NOMO-1 (cell line): Measurements from ENCODE around the gene DGLUCY.
"Not testable (repeated sequence)": the region's sequence is repeated elsewhere in the genome, so short reads cannot be mapped to it uniquely, and the experiment has no call there.

ENCODE experiments used
- DNase-seq, 2 experiments: peaks; one replicate each; lab custom pipeline; 2025; ENCODE audit not compliant: unreplicated experiment in 2 of 2; lab: John Stamatoyannopoulos, UW

Gene DGLUCY

DNA sequence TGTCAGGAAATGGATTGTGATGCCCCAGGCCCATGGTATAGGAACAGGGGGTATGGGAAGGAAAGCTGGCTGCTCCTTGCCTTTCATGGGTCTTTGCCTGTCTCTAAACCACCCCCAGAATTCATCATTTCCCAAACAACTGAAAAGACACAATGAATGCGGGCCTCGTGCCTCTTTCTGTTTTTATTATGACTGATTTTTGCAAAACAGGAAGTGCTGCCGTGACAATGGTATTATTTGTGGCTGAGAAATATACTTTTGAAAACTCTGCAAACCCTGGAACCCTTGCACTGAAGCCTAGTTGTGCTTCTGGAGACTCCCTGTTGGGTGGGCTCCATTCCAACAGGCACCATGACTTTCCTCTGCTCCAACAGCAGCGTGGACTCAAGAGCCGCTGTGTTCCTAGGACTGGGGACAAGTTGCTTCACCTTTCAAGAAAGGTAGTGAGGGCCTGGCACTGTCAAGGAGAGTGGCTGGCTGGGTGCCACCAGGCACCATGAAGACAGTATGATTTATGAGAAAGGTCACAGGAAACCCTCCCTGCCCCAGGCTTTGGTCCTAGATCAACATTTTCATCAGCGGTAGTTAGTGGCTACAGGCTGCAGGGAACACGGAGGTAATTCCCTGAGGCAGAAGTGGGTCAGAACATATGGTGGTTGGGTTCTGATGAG is 4.8 kb upstream of the DGLUCY start:
- peak; percentile 24 to 55 for DNase-seq

DNA sequence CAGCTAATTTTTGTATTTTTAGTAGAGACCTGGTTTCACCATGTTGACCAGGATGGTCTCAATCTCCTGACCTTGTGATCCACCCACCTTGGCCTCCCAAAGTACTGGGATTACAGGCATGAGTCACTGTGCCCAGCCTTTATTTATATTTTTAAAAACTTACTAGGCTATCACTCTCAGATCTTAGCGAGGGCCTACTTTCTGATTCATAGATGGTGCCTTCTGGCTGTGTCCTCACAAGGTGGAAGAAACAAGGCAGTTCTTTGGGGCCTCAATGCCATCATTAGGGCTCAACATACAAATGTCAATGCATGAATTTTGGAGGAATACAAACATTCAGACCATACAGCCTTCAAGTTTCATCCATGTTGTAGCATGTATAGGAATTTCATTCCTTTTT is 2.4 kb upstream of the DGLUCY start:
- DNase-seq = no peak

DNA sequence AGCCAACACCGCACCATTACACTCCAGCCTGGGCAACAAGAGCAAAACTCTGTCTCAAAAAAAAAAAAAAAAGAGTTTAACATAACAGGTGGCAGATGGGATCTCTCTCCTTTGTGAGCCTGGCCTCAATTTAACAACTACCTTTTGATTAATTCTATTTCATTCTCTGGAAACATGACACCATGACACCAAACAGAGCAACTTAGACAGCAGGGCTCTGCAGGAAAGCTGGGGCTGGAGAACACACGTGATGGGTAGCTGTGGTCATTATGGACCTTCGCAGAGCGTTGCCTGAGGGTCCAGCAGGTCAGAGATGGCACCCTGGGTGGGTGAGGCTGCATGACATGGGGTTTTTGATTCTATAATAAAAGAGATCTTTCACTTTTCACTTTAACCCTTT is 1.7 kb upstream of the DGLUCY start:
- no peak for DNase-seq

DNA sequence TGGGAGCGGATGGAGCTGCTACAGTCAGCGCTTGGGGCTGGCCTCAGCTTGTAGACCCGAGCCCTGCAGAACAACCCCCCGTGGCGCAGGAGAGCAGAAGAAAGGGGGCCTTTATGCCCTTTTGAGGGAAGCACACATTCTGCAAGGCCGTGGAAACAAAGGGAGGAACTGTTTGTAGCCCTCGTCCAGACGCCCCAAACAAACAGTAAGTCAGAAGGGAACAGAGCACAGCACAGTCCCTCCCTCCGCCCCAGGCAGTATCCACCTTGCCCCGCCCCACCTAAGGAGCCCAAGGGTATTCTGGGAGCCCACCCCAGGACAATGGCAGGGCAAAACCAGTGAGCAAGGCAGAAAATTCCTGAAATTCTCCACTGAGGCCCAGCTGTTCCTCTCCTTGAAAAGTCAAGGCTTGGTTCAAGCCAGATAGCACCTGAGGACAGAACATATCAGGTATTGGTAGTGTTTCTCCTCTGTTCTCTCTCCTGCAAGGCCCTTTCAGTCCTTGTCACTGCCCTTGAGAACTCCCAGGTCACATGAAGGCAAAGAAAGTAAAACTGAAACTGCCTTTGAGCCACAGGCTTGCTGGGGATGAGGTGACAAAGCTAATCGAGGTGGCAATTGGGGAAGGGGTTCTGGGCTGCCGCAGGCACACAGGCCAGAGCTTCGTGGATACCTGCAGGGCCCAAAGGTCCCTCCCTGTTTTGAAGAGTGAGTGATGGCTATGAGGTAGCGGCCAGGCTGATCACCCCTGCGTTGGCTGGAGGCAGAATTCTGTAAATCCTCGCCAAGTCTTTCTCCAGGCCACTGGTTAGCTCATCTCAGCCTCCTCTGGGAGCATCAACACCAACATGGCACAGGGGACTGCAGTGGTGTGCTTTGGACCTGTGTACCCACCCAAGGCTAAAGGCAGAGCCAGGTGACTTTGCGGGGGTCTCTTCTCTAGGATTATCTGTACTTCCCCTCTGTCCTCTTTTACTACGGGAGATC is 499 bp downstream of the DGLUCY start:
- DNase-seq = peak; percentile 76 to 84

DNA sequence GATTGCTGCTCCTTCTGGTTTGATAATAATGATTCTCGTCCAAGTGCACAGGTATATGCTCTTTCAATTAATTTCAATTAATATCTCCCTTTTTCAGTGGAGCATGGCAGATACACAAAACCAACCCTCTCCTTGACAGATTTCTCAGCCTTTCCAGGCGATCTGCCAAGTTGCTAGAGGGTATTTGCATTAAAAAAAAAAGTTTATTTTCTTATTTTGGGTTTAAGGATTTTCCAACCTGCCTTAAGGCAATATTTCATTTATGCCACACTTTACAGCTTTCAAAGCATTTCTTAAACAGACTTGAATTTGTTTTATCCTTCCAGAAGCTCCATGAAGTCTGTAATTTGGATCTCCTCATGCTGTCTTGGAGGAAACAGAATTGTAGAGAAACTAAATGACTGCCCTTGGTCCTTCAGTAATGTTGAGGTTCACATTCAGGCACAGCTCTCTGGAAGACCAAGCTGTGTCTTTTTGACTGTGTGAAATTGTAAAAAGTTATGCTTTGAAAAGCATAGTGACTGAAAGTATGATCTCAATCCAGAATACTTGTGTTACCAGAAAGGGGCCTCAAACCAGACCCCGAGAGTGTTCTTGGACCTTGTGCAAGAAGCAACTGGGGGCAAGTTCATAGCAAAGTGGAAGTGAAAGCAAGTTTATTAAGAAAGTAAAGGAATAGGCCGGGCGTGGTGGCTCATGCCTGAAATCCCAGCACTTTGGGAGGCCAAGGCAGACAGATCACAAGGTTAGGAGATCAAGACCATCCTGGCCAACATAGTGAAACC is 2.3 kb downstream of the DGLUCY start:
- peak; percentile 50 to 65 for DNase-seq

DNA sequence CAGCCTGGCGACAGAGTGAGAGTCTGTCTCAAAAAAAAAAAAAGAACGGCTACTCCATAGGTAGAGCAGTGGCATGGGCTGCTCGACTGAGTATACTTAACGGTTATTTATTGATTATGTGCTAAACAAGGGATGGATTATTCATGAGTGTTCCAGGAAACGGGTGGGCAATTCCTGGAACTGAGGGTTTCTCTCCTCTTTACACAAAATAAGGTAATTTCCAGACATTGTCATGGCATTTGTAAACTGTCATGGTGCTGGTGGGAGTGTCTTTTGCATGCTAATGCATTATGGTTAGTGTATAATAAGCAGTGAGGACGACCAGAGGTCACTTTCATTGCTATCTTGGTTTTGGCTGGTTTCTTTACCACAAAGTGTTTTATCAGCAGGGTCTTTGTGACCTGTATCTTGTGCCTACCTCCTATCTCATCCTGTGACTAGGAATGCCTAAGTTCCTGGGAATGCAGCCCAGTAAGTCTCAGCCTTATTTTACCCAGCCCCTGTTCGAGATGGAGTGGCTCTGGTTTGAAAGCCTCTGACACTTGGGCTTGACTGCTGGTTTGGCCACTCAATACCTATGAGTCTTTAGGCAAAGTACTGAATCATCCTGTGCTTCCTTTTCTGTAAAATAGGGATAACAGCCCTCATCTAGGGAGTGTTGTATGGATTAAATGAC is 3.2 kb downstream of the DGLUCY start:
- DNase-seq = no peak

DNA sequence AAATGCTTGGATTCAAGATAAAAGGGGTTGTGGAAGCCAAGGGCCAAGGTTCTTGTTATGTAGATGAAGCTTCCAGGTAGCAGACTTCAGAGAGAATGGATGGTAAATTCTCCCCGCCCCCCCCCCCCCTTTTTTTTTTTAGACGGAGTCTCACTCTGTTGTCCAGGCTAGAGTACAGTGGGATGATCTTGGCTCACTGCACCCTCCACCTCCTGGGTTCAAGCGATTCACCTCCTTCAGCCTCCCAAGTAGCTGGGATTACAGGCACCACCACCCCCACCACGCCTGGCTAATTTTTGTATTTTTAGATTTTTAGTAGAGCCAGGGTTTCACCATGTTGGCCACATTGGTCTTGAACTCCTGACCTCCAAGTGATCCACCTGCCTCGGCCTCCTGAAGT is 4.1 kb downstream of the DGLUCY start:
- DNase-seq = no peak

DNA sequence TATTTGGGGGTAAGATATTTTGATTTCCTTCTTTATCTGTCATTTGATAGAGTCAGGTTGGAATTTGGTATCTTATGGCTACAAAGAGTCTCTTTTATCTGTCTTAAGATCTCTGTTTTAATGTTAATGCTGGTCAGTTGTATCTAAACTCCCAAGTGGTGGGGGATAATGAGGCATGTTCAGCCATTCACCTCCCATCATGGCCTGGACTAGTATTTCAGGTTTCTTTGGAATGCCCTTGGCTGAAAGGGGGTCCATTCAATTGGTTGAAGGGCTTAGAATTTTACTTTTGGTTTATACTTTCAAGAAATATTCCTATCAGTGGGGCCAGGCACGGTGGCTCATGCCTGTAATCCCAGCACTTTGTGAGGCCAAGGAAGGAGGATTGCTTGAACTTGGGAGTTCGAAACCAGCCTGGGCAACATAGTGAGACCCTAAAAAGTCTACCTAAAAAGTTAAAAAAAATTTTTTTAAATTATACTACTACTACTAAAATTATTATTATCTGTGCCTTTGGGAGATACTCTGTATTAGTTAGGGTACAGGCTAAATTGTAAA is 4.7 kb downstream of the DGLUCY start:
- no peak for DNase-seq

DNA sequence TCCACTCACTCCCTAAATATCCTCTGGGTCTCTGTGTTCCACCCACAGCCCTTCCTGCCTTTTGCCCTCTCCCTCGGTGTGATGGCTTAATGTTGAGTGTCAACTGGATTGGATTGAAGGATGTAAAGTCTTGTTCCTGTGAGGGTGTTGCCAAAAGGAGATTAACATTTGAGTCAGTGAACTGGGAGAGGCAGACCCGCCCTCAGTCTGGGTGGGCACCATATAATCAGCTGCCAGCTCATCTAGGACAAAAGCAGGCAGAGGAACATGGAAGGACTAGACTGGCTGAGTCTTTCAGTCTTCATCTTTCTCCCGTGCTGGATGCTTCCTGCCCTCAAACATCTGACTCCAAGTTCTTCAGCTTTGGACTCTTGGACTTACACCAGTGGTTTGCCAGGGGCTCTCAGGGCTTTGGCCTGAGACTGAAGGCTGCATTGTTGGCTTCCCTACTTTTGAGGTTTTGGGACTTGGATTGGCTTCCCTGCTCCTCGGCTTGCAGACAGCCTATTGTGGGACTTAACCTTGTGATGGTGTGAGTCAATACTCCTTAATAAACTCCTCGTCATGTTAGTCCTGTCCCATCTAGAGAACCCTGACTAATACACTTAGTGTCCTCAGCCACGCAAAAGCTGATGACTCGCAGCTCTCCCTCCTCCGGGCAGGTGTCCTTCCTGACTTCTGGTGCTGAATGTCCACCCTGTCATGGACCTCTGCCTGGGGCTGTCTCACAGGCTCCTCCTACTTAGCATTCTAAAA is 5.9 kb downstream of the DGLUCY start:
- DNase-seq = no peak

DNA sequence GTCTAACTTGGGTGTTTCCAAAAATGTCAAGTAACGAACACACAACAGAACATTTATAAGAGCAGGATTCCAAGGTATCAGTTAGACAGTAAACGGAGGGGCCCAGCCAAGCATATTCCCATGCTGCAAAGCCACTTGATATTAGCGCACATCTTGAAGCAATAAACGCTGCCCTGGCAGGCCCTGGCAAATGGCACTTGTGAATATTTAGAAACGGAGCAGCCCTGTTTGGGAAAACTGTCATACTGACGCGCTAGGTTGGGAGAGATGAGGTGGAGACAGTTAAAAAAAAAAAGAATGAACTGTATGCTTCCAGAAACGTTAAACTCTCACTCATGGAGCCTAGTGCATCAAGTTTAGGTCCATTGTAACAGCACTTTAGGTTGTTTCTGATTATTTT is 9.3 kb downstream of the DGLUCY start:
- no peak for DNase-seq

DNA sequence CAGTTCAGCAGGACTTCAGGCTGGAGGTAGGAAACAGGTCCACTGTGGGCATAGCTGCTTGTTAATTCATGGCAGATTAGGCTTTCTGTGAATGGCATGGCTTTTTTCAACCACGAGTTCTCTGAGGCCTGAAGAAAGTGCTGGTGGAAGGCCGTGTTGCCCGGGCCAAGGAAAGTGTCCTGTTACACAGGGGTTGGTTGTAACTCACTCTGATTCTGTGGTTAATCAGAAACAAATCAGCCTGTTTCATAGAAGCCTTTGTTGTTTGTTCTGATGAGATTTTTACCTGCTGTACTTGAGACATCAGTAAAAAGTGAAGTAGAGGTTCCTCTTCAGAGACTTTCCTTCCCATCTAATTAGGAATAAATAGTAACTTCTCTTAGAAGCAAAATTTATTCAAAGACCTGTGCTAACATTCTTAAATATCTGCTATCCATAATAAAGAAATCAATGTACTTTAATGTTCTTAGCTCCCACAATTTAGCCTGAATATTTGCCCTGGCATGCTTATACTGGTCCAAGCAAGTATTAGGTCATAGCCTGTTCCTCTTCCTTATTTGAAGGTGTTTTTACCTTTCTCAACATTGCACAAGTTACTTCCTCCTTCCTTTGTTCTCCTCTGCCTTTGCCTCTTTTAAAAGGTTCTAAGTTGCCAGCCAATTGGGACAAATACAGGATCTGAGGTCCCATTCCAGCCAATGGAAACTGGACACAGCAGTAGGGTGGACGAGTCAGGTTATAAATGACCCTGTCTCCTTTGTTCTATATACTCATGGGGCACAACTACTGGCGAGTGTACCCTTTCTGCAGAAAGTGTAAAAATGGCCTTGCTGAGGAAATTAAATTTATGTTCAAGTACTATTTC is 10.8 kb downstream of the DGLUCY start:
- not testable (repeated sequence) for DNase-seq

DNA sequence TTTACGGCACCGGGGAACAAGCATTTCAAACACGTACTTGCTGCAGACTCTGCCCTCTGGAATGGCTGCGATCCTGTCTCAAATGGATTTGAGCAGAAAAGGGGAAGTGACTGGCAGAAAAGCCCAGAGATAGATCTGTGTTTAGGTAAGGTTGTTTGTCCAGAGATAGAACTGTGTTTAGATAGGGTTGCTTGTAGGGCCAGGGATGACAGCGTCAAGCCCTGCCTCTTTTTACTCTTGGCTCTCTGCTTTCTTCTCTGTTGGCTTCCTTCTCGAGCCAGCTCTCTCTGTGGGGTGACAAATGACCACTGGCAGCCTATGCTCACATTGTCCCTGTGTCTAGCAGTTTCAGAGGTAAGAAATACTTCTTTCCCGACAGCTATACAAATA is 11.4 kb downstream of the DGLUCY start:
- peak; percentile 38 for DNase-seq

DNA sequence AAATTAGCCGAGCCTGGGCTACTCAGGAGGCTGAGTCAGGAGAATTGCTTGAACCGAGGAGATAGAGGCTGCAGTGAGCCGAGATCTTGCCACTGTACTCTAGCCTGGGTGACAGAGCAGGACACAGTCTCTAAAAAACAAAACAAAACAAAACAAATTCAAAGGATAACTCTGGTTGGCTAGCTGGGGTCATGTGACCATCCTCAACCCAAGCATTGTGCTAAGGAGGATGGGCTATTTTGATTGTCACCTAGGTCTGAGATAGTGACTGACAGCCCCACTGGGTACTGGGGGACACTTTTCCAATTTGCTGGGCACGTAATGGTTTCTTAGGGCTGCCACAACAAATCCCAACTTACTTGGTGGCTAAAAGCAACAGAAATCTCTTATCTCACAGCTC is 11.9 kb downstream of the DGLUCY start:
- no peak for DNase-seq

DNA sequence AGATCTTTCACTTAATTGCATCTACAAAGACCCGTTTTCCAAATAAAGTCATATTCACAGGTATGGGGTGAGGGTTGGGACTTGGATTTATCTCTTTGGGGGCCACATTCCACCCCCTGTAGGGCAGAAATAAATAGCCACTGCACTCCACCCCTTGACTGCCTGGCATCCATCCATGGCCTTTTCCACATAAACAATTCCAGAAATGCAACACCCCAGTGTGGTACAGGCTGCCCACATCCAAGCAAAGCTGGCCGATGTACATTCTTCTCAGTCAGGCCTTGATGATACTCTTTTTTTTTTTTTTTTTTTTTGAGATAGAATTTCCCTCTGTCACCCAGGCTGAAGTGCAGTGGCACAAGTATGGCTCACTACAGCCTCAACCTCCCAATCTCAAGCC is 12.9 kb downstream of the DGLUCY start:
- no peak for DNase-seq

DNA sequence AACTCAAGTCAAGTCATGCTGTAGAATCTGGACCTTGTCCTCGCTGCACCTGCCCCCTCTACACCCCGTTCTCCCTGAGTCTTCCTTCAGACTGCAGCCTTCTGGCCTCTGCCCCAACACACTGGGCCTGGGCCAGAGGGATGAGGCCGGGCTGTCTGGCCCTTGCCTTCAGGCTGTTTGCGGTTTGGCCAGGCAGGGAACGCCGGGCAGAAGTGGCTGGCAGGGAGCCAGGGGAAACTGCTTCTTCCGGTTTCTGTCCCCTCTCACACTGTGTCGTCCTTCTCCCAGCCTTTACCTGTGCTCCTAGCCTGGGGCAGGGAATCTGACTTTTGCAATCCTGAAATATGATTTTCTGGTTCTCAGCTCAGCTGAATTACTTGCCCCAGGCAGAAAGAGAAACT is 13.5 kb downstream of the DGLUCY start:
- DNase-seq = no peak

DNA sequence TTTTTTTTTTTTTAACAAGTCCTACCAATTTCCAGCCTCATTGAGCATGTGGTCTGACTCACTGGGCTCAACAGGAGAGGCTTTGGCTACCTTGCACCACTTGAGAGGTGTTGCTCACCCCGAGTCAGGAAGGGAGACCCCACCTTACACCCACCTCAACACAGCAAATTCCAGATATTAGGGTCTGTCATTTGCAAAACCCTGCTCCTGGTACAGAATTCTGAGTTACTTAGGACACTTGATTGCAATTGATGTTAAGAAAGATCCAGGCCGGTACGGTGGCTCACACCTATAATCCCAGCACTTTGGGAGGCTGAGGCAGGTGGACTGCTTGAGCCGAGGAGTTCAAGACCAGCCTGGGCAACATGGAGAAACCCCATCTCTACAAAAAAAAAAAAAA is 14.1 kb downstream of the DGLUCY start:
- DNase-seq = no peak

DNA sequence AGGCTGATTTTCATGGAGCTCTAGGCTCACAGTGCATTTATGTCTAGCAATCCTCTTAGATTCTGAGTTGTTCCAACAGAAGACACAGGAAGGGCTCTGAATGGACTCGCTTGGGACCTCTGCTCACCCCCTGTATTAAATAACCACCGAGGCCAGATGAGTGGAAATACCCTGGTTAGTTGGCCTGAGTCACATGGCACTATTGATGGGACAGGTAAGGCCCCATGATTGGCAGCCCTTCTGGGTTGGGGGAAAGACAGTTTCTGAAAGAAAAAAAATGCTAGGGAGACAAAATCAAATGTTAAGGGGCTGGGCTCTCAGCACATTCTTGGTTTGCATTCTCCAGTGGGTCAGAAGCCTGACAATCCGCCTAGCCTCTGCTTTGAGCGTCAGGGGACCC is 14.8 kb downstream of the DGLUCY start:
- DNase-seq = no peak

DNA sequence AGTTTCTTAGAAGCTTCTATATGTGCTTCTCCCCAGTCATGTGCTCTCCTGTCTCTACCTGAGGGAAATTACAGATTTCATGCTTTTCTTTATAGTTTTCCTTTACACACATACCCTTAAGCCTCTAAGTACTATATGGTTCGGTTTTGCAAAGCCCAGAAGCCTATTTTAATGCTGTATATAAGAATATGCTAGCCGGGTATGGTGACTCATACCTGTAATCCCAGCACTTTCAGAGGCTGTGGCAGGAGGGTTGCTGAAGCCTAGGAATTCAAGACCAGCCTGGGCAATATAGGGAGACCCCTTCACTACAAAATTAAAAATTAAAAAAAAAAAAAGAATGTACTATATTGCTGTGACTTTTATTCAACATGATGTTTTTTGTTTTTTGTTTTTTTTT is 15.4 kb downstream of the DGLUCY start:
- no peak for DNase-seq

DNA sequence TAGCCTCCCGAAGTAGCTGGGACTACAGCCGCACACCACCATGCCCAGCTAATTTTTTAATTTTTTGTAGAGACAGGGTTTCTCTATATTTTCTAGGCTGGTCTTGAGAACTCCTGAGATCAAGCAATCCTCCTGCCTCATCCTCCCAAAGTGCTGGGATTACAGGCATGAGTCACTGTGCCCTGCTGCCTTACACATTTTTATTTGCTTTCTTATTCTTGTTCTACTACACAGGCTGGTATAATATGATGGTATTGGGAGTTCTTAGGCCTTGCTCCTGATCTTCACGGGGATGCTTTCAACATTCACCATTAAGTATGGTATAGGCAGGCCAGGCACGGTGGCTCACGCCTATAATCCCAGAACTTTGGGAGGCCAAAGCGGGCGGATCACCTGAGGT is 21.2 kb downstream of the DGLUCY start:
- no peak for DNase-seq
